ENCODE measurements around the gene KIF26B. TPM values are rescaled to one million over a fixed set of nuclear protein-coding genes. Genes with fewer than 3 reads are reported as not detected.

KIF26B gene
- total RNA-seq, 4 donors from 2014 or later = 0.90 to 2.0 (median 1.5) TPM

DNA sequence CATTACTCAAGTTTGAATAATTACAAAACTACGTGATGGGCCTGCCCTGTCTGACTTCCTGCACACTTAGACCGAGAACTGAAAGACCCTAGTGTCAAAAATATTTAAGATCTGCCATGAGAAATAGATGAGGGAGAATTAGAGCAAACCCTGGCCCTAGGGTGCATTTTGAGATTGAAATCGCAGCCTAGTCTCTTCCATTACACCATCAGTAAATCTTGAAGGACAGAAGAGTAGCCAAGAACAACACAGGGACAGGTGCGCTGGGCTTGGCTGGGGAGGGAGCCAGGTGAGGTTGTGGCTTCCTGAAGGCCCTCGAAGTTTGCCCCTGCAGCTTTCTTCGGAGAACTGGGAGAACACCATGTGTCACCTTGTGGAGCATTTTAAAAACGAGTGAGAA lies 36.7 kb upstream of the KIF26B start:
- TF ChIP-seq, protein P1, sequence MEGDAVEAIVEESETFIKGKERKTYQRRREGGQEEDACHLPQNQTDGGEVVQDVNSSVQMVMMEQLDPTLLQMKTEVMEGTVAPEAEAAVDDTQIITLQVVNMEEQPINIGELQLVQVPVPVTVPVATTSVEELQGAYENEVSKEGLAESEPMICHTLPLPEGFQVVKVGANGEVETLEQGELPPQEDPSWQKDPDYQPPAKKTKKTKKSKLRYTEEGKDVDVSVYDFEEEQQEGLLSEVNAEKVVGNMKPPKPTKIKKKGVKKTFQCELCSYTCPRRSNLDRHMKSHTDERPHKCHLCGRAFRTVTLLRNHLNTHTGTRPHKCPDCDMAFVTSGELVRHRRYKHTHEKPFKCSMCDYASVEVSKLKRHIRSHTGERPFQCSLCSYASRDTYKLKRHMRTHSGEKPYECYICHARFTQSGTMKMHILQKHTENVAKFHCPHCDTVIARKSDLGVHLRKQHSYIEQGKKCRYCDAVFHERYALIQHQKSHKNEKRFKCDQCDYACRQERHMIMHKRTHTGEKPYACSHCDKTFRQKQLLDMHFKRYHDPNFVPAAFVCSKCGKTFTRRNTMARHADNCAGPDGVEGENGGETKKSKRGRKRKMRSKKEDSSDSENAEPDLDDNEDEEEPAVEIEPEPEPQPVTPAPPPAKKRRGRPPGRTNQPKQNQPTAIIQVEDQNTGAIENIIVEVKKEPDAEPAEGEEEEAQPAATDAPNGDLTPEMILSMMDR (IDR thresholded peaks at IDR 0.05) = no peak
- WGBS, 2 donors = 85 to 86% methylated on average over 7 of the region's 7 CpGs
- Histone ChIP-seq H3K4me1 (no peaks in the 10 kb centered on the region), H3K4me3 (no peak overlapping the region), H3K27ac (no peak overlapping the region), H3K9me3 (no peaks in the 10 kb centered on the region), H3K36me3 (peaks cover 0 to 17% (median 0%) of the 10 kb centered on the region in 3 donors), H3K27me3 (no peaks in the 10 kb centered on the region)
- DNase-seq (ENCODE audit: low spot score in 2 of 2) = no peak

DNA sequence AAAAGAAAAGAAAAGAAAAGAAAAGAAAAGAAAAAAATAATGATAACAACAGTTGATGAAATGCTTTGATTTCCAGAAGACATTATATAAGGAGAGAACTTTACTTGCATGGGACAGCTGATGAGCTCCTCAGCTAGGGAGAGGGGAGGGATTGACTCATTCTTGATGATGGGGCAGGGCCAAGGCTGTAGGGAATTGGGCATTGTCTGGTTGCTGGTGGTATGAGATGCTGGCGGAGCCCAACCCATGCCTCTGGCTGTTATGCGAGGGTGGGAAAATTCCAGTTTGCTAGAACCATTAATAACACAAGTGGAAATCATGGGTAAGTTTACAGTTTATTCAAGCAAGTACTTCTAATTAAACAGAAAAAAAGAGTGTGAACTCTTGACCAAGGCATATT lies 36.0 kb upstream of the KIF26B start:
- no peak for DNase-seq (ENCODE audit: low spot score in 2 of 2)
- no peaks in the 10 kb centered on the region for H3K27me3 ChIP-seq
- WGBS, 2 donors = 87 to 92% methylated on average over 2 of the region's 2 CpGs

DNA sequence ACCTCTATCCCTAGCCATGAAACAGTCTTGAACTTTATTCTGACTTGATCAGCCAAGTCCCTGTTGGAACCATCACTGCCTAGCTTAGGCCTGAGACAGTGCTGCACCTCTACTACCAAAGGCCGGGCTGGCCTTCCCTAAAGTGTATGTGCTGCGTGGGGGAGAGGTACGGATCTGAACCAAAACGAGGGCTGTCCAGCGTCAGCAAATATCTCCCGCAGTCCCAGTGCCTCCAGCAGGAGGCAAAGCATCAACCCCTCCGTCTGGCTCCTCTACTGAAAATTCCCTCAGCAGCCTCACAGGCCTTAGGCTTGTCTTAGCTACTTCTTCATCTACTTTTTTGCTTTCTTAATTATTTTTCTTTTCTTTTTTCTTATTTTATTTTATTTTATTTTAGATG lies 33.3 kb upstream of the KIF26B start:
- no peaks in the 10 kb centered on the region for H3K27me3 ChIP-seq
- H3K4me1 ChIP-seq = no peaks in the 10 kb centered on the region
- H3K4me3 ChIP-seq = no peak overlapping the region
- TF ChIP-seq POLR2A (IDR thresholded peaks at IDR 0.05) = no peak
- no peak for TF ChIP-seq EP300 (IDR thresholded peaks at IDR 0.05)
- TF ChIP-seq, protein P1 (IDR thresholded peaks at IDR 0.05) = no peak
- no peak overlapping the region for H3K27ac ChIP-seq
- no peak for DNase-seq (ENCODE audit: low spot score in 2 of 2)
- H3K36me3 ChIP-seq = peaks cover 0 to 38% (median 0%) of the 10 kb centered on the region in 3 donors
- WGBS, 2 donors = 79 to 81% methylated on average over 7 of the region's 7 CpGs
- H3K9me3 ChIP-seq = no peaks in the 10 kb centered on the region

More for the DNA sequence above, 36.0 kb upstream of the KIF26B start:
- Histone ChIP-seq H3K4me3 (no peak overlapping the region), H3K36me3 (peaks cover 0 to 23% (median 0%) of the 10 kb centered on the region in 3 donors), H3K27ac (no peak overlapping the region), H3K9me3 (no peaks in the 10 kb centered on the region), H3K4me1 (no peaks in the 10 kb centered on the region)
- TF ChIP-seq POLR2A (IDR thresholded peaks at IDR 0.05) (no peak), EP300 (IDR thresholded peaks at IDR 0.05) (no peak)
- TF ChIP-seq, protein P1 (IDR thresholded peaks at IDR 0.05) = no peak

DNA sequence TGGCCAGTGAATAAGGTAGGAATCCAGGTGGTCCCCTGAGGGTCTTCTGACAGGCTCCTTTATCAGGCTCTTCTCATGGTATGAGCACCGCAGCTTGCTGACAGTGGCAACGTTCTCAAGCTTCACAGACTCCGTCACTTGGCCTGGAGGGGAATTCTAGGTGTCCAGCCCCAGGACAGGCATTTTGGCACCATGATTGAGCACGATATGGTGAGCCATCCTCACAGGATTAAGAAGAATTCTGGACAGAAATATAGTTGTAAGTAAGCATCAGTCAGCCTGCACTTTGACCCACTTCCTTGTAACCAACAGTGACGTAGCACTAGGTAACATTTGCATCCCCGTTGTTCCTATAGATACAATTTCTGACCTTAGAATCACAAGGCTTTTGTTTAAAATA lies 30.5 kb upstream of the KIF26B start:
- Histone ChIP-seq H3K4me1 (no peaks in the 10 kb centered on the region), H3K27me3 (no peaks in the 10 kb centered on the region), H3K36me3 (peaks cover 0 to 38% (median 0%) of the 10 kb centered on the region in 3 donors), H3K9me3 (no peaks in the 10 kb centered on the region), H3K27ac (no peak overlapping the region), H3K4me3 (no peak overlapping the region)
- no peak for TF ChIP-seq EP300 (IDR thresholded peaks at IDR 0.05)
- TF ChIP-seq, protein P1 (IDR thresholded peaks at IDR 0.05) = no peak
- TF ChIP-seq POLR2A (IDR thresholded peaks at IDR 0.05) = no peak
- WGBS, 2 donors = 83 to 91% methylated on average over 6 of the region's 6 CpGs
- DNase-seq (ENCODE audit: low spot score in 2 of 2) = no peak

DNA sequence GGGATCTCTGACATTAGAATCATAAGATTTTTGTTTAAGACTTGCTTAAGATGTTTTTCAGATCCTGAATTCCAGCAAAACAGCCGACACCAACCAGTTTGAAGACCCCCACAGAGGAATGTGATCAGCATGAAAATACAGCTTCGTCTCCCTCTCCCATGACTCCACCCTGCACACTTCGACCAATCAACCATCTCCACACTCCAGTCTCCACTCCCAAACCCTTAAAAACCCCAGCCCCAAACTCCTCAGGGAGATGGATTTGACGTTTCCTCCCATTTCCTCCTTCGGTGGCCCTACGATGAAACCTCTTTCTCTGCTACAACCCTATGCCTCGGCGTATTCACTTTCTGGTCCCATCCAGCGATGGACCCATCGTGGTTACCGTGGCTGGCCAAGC lies 30.1 kb upstream of the KIF26B start:
- TF ChIP-seq POLR2A (IDR thresholded peaks at IDR 0.05) = no peak
- TF ChIP-seq, protein P1 (IDR thresholded peaks at IDR 0.05) = no peak
- TF ChIP-seq EP300 (IDR thresholded peaks at IDR 0.05) = no peak
- Histone ChIP-seq H3K4me3 (no peak overlapping the region), H3K27me3 (peaks cover 0 to 1% of the 10 kb centered on the region in 2 donors), H3K4me1 (no peaks in the 10 kb centered on the region), H3K9me3 (no peaks in the 10 kb centered on the region), H3K36me3 (peaks cover 0 to 38% (median 0%) of the 10 kb centered on the region in 3 donors), H3K27ac (no peak overlapping the region)
- WGBS, 2 donors = 85% methylated on average over 11 of the region's 11 CpGs
- no peak for DNase-seq (ENCODE audit: low spot score in 2 of 2)

All from tibial nerve (tissue), 4 donors.